GM21381 (cell line): ENCODE results near the gene PREB.

Experiments used
- ATAC-seq: cut with Tn5 transposase; IDR thresholded peaks from one replicate; pipeline ENCODE4 v1.9.1; 2021; ENCODE audit warnings: mild to moderate bottlenecking, moderate library complexity; ENCODE audit not compliant: unreplicated experiment

PREB gene

GRCh38 chr2:27152796-27153464 is 18.5 kb upstream of the PREB start:
- ATAC-seq: no peak

- no peak for ATAC-seq
Measured at GRCh38 chr2:27152102-27152795, 17.8 kb upstream of the PREB start.

GRCh38 chr2:27150639-27151230 is 16.3 kb upstream of the PREB start:
- ATAC-seq: no peak

- ATAC-seq: no peak
Measured at GRCh38 chr2:27149570-27150405, 15.4 kb upstream of the PREB start.

- ATAC-seq: no peak
Measured at GRCh38 chr2:27148801-27149439, 14.5 kb upstream of the PREB start, which contains the start of gene TCF23. Gene TCF23 (plus strand): TSS chr2:27149004. CDS start chr2:27149134, 130 bp downstream.

- ATAC-seq: no peak
Measured at GRCh38 chr2:27147935-27148334, 13.5 kb upstream of the PREB start.

- ATAC-seq: no peak
Measured at GRCh38 chr2:27145682-27146081, 11.2 kb upstream of the PREB start.

- no peak for ATAC-seq
Measured at GRCh38 chr2:27143285-27143684, 8.8 kb upstream of the PREB start.

- ATAC-seq: no peak
Measured at GRCh38 chr2:27139310-27139709, 4.9 kb upstream of the PREB start, which contains the start of gene PRR30. Gene PRR30 (minus strand): TSS chr2:27139410. CDS start chr2:27138329, 1,081 bp downstream.

GRCh38 chr2:27138111-27138510 is 3.7 kb upstream of the PREB start:
- no peak for ATAC-seq

GRCh38 chr2:27137322-27137935 is 3.0 kb upstream of the PREB start:
- no peak for ATAC-seq

GRCh38 chr2:27136751-27137150 is 2.3 kb upstream of the PREB start:
- ATAC-seq: no peak

GRCh38 chr2:27135478-27135955 is 1.1 kb upstream of the PREB start:
- ATAC-seq: no peak

GRCh38 chr2:27134781-27135477 is 493 bp upstream of the PREB start:
- ATAC-seq: no peak

GRCh38 chr2:27133195-27133875 is 1.1 kb downstream of the PREB start:
- no peak for ATAC-seq

- ATAC-seq: no peak
Measured at GRCh38 chr2:27131429-27131828, 3.0 kb downstream of the PREB start.

GRCh38 chr2:27130396-27130795 is 4.0 kb downstream of the PREB start:
- ATAC-seq: no peak

GRCh38 chr2:27128668-27129571 is 5.5 kb downstream of the PREB start:
- no peak for ATAC-seq
